ENCODE measurements around the gene PLD6.

The PLD6 gene

GRCh38 chr17:17176341-17176740 is 29.8 kb downstream of the PLD6 start:
- no peak for TF ChIP-seq CTCF (IDR thresholded peaks at IDR 0.05; ENCODE audit: low read depth, low read length, missing control alignments)
- no peak overlapping the region for H3K4me3 ChIP-seq (replicated peaks; ENCODE audit: low read depth, low read length)
- DNase-seq (ENCODE audit: extremely low read depth, low read depth) = no peak

GRCh38 chr17:17175917-17176316 is 30.2 kb downstream of the PLD6 start:
- TF ChIP-seq CTCF (IDR thresholded peaks at IDR 0.05; ENCODE audit: low read depth, low read length, missing control alignments) = no peak
- H3K4me3 ChIP-seq (replicated peaks; ENCODE audit: low read depth, low read length) = no peak overlapping the region
- no peak for DNase-seq (ENCODE audit: extremely low read depth, low read depth)

- no peak for TF ChIP-seq CTCF (IDR thresholded peaks at IDR 0.05; ENCODE audit: low read depth, low read length, missing control alignments)
- no peak for DNase-seq (ENCODE audit: extremely low read depth, low read depth)
- H3K4me3 ChIP-seq (replicated peaks; ENCODE audit: low read depth, low read length) = no peak overlapping the region
Measured at GRCh38 chr17:17175340-17175739, 30.8 kb downstream of the PLD6 start.

- TF ChIP-seq CTCF (IDR thresholded peaks at IDR 0.05; ENCODE audit: low read depth, low read length, missing control alignments) = no peak
- no peak overlapping the region for H3K4me3 ChIP-seq (replicated peaks; ENCODE audit: low read depth, low read length)
- DNase-seq (ENCODE audit: extremely low read depth, low read depth) = no peak
Measured at GRCh38 chr17:17173921-17174320, 32.2 kb downstream of the PLD6 start.

GRCh38 chr17:17172990-17173389 is 33.1 kb downstream of the PLD6 start:
- no peak for DNase-seq (ENCODE audit: extremely low read depth, low read depth)
- no peak for TF ChIP-seq CTCF (IDR thresholded peaks at IDR 0.05; ENCODE audit: low read depth, low read length, missing control alignments)

GRCh38 chr17:17172001-17172939 is 33.9 kb downstream of the PLD6 start:
- H3K4me3 ChIP-seq (replicated peaks; ENCODE audit: low read depth, low read length) = no peak overlapping the region
- no peak for DNase-seq (ENCODE audit: extremely low read depth, low read depth)
- no peak for TF ChIP-seq CTCF (IDR thresholded peaks at IDR 0.05; ENCODE audit: low read depth, low read length, missing control alignments)

More at GRCh38 chr17:17172990-17173389, 33.1 kb downstream of the PLD6 start:
- no peak overlapping the region for H3K4me3 ChIP-seq (replicated peaks; ENCODE audit: low read depth, low read length)

Data from HFF-Myc (cell line).